Type B pancreatic cell (in vitro differentiated cells): ENCODE measurements around the gene SND1. TPM values are rescaled to one million over a fixed set of nuclear protein-coding genes. Genes with fewer than 3 reads are reported as not detected.

Source experiments
- DNase-seq: peaks from one replicate; pipeline ENCODE4 v3.0.0; 2021; ENCODE audit warnings: mixed read lengths; ENCODE audit not compliant: unreplicated experiment; ENCODE audit errors: extremely low spot score
- H3K27ac Mint-ChIP-seq: 2 replicates; pipeline ENCODE4 v1.8.0; 2021; ENCODE audit warnings: mild to moderate bottlenecking, mixed read lengths
- H3K27me3 Mint-ChIP-seq: 2 replicates; pipeline ENCODE4 v1.8.0; 2021; ENCODE audit warnings: mixed read lengths
- H3K36me3 Mint-ChIP-seq: 2 replicates; pipeline ENCODE4 v1.8.0; 2021; ENCODE audit warnings: mixed read lengths
- H3K4me1 Mint-ChIP-seq: one replicate; pipeline ENCODE4 v1.8.0; 2021; ENCODE audit warnings: mixed read lengths; ENCODE audit not compliant: unreplicated experiment
- H3K4me3 Mint-ChIP-seq: 2 replicates; pipeline ENCODE4 v1.8.0; 2021; ENCODE audit warnings: mild to moderate bottlenecking, mixed read lengths
- H3K9me3 Mint-ChIP-seq: 2 replicates; pipeline ENCODE4 v1.8.0; 2021; ENCODE audit warnings: mixed read lengths
- CTCF ChIP-seq: fragments of 200-600 bp; sonication (generic); conservative IDR thresholded peaks from 2 replicates; pipeline ENCODE4 v1.5.0; 2021; ENCODE audit warnings: antibody characterized with exemption, mild to moderate bottlenecking
- total RNA-seq: library from RNA; stranded (reverse); gene quantifications from 2 replicates; pipeline ENCODE4 v1.2.1, GENCODE V29; 2021; ENCODE audit warnings: low replicate concordance

SND1 gene
- total RNA-seq, 1 donor from 2014 or later = 199 TPM

DNA sequence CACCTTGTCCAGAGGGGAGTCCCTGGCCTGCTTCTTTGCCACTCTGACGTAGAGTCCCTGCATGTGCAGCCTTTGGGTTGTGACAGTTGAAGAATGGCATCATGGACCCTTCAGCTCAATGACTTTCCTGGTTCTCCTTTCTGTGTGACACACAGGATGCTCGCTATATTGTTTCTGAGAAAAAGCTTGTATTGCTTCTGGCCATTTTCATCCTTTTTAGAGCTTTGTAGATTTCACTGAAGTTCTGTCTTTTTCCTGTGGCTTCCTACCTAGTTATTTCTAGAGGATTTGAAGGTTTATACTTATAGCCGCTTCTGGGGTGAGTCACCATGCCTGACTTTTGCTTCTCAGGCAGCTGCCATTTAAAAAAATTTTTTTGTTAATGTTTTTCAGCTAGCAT lies 27.0 kb downstream of the SND1 start:
- H3K36me3 Mint-ChIP-seq = peaks cover 59% of the 10 kb centered on the region
- no peak for TF ChIP-seq CTCF
- H3K27ac Mint-ChIP-seq = no peak overlapping the region
- no peak overlapping the region for H3K4me3 Mint-ChIP-seq
- peaks cover 20% of the 10 kb centered on the region for H3K4me1 Mint-ChIP-seq
- no peak for DNase-seq
- no peaks in the 10 kb centered on the region for H3K27me3 Mint-ChIP-seq
- peaks cover 5% of the 10 kb centered on the region for H3K9me3 Mint-ChIP-seq

GRCh38 chr7:127680983-127681382 lies 29.0 kb downstream of the SND1 start:
- Mint-ChIP-seq H3K9me3 (peaks cover 5% of the 10 kb centered on the region), H3K27me3 (no peaks in the 10 kb centered on the region), H3K4me1 (peaks cover 27% of the 10 kb centered on the region), H3K36me3 (peaks cover 51% of the 10 kb centered on the region), H3K4me3 (no peak overlapping the region), H3K27ac (no peak overlapping the region)
- peak; percentile 56 for TF ChIP-seq CTCF
- no peak for DNase-seq

- Mint-ChIP-seq H3K4me1 (peaks cover 27% of the 10 kb centered on the region), H3K27ac (peak overlapping the region; percentile 38), H3K36me3 (peaks cover 54% of the 10 kb centered on the region), H3K9me3 (peaks cover 5% of the 10 kb centered on the region), H3K4me3 (no peak overlapping the region), H3K27me3 (no peaks in the 10 kb centered on the region)
- no peak for DNase-seq
- TF ChIP-seq CTCF = no peak
These were observed 30.1 kb downstream of the SND1 start for GRCh38 chr7:127682140-127682539.

DNA sequence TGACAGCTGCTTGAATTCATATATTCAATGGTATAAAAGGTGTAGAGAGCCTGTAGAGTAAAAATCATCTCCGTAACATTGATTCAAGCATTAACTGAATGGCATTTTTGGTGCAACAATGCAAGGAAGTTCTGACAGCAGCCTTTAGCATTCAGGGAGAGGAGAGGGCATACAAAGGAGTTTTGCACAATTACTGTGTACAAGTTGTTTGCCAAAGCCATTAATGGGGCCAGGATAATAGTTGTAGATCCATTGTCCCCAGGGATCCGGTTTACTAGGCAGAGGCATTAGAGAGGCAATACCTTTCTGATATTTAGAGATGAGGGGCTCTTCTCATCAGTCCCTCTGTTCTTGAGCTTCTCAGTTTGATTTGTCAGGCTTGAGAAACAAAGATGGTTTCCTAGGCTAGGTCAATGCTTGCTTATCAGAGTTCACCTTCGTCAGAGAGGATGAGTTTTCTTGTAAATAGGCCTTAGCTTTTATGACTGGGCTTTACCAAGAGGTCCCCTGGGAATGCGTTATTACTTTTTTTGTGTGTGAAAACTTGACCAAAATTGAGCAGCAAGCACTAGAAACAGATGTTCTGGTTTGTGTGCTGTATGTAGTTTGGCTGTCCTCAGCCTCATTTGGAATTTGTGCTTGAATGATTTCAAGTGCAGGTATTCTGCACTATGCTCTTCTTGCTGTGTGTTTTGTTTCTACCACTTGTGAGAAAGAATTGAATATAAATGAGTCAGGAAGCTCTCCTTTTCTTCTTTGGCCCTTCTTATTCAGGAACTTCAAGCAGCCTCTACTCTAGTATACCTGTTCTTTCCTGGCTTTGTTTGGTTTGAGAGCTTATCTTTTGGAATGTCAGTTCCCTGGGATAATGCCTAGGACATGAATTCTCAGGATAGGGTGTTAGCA lies 32.0 kb downstream of the SND1 start:
- peaks cover 27% of the 10 kb centered on the region for H3K4me1 Mint-ChIP-seq
- no peak overlapping the region for H3K4me3 Mint-ChIP-seq
- DNase-seq = no peak

DNA sequence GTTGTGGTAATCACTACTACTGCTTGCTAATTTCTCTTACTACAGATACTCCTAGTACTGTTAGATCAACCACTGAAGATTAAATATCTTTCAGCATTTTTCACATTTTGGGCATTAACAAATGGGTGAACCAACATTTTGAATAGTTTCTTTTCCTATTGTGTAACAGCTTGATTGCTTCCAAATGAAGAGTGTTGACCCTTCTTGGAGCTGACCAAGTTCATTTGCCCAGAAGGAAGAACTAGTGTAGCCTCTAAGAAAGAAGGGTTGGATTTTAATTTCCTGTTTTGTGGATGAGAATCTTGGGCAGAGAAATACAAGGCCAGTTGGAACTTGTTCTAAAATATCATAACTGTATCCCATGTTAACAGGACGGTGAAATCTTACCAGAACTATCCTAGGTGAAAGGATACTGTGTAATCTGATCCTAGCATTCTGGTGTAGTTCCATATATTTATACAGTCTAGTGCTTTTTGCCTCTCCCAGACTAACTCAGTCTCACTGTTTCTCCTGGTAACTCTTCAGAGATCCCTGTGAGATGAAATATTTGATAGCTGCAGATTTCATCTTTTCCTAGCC lies 37.3 kb downstream of the SND1 start:
- H3K27ac Mint-ChIP-seq = no peak overlapping the region
- no peak overlapping the region for H3K4me3 Mint-ChIP-seq
- peaks cover 41% of the 10 kb centered on the region for H3K36me3 Mint-ChIP-seq
- H3K4me1 Mint-ChIP-seq = peaks cover 19% of the 10 kb centered on the region
- no peak for TF ChIP-seq CTCF
- DNase-seq = no peak
- no peaks in the 10 kb centered on the region for H3K27me3 Mint-ChIP-seq
- no peaks in the 10 kb centered on the region for H3K9me3 Mint-ChIP-seq

More for the DNA sequence above, 32.0 kb downstream of the SND1 start:
- H3K9me3 Mint-ChIP-seq = peaks cover 5% of the 10 kb centered on the region
- TF ChIP-seq CTCF = no peak
- H3K27ac Mint-ChIP-seq = no peak overlapping the region
- H3K27me3 Mint-ChIP-seq = no peaks in the 10 kb centered on the region
- H3K36me3 Mint-ChIP-seq = peaks cover 43% of the 10 kb centered on the region
